GM19328 (cell line): ENCODE results near the gene VPS36.
"Not testable (repeated sequence)": the region's sequence is repeated elsewhere in the genome, so short reads cannot be mapped to it uniquely, and the experiment has no call there.

ENCODE experiments used
- ATAC-seq: cut with Tn5 transposase; IDR thresholded peaks from one replicate; pipeline ENCODE4 v1.9.1; 2021; ENCODE audit warnings: mild to moderate bottlenecking, moderate library complexity; ENCODE audit not compliant: unreplicated experiment

The VPS36 gene

DNA sequence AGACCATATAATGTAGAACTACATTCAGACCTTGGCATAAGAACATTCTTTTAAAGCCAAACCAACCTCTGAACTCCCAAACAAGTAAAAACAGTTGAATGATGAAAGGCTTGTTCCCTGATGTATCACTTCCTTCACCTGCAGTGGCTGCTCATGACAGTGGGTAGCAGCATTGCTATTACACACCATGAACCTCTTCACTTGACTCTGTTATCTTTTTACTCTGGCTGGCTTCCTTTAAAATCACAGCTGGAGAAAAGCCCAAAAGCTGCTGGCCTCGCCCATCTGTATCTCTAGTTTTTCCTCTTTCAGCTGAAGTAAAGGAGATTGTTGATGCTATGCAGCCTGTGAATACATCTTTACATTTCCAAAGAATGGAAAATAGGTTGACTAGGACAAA, 67.1 kb downstream of the VPS36 start:
- no peak for ATAC-seq

DNA sequence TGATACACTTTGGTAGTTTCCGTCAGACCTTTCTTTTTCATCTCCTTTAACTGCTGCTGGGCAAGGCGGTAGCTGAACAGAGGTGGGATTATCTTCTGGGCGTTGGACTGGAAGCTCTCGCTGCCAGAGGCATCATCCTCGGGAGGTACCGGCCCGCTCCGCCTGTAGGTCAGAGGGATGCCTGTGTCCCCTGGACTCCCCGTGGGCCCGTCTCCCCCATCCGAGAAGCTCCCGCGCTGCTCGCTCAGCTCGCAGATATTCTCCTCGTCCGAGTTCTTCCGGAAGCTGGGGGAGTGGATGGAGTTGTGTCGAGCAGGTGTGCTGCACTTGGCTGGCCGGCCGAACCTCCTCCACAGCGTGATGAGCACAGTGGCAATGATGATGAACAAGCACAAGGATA, 72.1 kb downstream of the VPS36 start:
- ATAC-seq, result no peak

DNA sequence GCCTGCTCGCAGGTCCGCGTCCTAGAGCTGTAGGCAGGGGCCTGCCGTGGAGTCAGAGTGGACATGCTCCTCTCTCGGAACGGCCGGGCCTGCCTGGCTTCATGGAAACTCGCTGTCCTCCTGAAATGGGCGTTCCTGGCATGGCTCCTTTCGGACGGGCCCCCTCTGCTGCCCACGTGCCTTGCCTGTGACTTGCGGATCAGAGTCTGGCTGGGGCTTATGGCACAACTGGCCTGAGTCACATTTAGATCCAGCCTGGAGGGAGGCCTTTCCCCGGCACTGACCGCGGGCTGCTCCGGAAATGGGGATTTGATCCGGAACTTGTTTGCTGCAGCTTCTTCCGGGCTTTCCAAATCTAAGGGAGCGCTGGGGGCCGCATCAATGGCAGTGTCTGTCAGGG, 72.5 kb downstream of the VPS36 start:
- ATAC-seq, result no peak

- ATAC-seq, result no peak
These were observed 75.5 kb downstream of the VPS36 start for GRCh38 chr13:52374873-52375411.

DNA sequence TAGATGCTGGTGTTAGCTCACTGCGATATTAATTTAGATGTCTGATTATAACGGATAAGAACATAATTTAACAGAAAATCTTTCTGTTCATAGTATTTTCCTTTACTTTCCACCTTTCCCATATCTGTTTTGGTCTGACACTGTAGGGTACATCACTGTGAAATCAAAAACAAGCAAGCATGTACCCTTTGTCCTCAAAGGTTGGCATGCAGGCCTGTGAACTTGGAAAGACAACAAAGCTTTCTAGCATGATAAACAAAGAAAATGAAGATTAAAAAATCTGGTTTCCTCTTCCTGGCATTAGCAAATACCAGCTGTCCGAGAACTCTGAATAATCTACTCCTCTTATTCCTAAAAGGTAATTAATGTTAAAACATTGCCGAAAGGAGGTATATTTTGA, 76.0 kb downstream of the VPS36 start:
- no peak for ATAC-seq

DNA sequence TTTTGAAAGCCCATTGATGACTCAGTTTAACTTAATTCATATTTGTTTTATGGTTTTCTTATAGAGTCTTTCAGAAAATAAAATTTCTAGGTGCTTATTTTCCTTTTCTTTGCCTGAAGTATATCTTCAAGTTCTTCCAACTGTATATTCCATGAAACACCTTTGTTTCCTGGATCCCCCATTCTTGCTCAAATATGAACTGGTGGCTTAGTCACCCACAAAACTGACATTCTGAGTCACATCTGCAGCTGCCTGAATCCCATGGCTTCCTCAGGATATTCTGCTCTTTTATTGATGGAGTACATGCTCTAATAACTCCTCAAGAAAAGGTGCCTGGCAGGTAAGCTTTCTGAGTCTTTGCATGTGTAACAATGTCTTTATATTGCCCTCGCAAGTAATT, 77.2 kb downstream of the VPS36 start:
- ATAC-seq, result not testable (repeated sequence)

- no peak for ATAC-seq
These were observed 78.6 kb downstream of the VPS36 start for GRCh38 chr13:52371736-52372247.

DNA sequence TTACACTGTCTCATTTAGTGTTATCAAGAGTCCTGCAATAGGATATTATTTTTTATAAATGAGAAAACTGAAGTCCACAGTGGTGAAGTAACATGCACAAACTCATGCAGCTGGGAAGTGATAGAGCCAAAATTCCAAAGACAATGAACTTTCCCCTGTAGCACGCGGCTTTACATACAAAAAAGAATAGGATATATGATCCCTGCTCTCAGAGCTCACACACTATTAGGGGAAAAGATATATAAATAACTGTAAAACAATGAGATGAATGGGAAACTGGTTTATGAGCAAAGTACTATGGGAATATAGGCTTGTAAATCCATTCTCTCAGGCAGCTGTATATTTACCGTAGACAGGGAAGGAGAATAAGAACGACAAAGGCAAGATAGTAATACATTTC, 84.1 kb downstream of the VPS36 start:
- no peak for ATAC-seq
